ENCODE measurements around the gene CORO2B.
"Not testable (repeated sequence)": the region's sequence is repeated elsewhere in the genome, so short reads cannot be mapped to it uniquely, and the experiment has no call there.

Gene CORO2B

GRCh38 chr15:68676926-68677325, 98.1 kb downstream of the CORO2B start:
- Histone ChIP-seq H3K27ac (ENCODE audit: low read length) (no peak overlapping the region), H3K27me3 (ENCODE audit: low read depth, low read length) (no peaks in the 10 kb centered on the region), H3K4me1 (ENCODE audit: control insufficient read depth in 1 of 2, insufficient read depth in 2 of 2, low read length in 2 of 2) (peaks cover 0 to 7% of the 10 kb centered on the region in 2 donors), H3K36me3 (ENCODE audit: control insufficient read depth in 1 of 2, insufficient read depth in 2 of 2, low read length in 2 of 2) (no peaks in the 10 kb centered on the region), H3K9me3 (ENCODE audit: control insufficient read depth in 1 of 2, low read length in 2 of 2) (no peaks in the 10 kb centered on the region), H3K4me3 (ENCODE audit: low read depth in 1 of 2, low read length in 2 of 2) (no peak overlapping the region)

- peaks cover 0 to 7% of the 10 kb centered on the region in 2 donors for H3K4me1 ChIP-seq (ENCODE audit: control insufficient read depth in 1 of 2, insufficient read depth in 2 of 2, low read length in 2 of 2)
- H3K4me3 ChIP-seq (ENCODE audit: low read depth in 1 of 2, low read length in 2 of 2) = no peak overlapping the region
- no peaks in the 10 kb centered on the region for H3K27me3 ChIP-seq (ENCODE audit: low read depth, low read length)
- no peaks in the 10 kb centered on the region for H3K9me3 ChIP-seq (ENCODE audit: control insufficient read depth in 1 of 2, low read length in 2 of 2)
- H3K36me3 ChIP-seq (ENCODE audit: control insufficient read depth in 1 of 2, insufficient read depth in 2 of 2, low read length in 2 of 2) = no peaks in the 10 kb centered on the region
- no peak overlapping the region for H3K27ac ChIP-seq (ENCODE audit: low read length)
These were observed 99.2 kb downstream of the CORO2B start for GRCh38 chr15:68677996-68678395.

- peaks cover 0 to 7% of the 10 kb centered on the region in 2 donors for H3K4me1 ChIP-seq (ENCODE audit: control insufficient read depth in 1 of 2, insufficient read depth in 2 of 2, low read length in 2 of 2)
- H3K9me3 ChIP-seq (ENCODE audit: control insufficient read depth in 1 of 2, low read length in 2 of 2) = no peaks in the 10 kb centered on the region
- H3K4me3 ChIP-seq (ENCODE audit: low read depth in 1 of 2, low read length in 2 of 2) = no peak overlapping the region
- no peaks in the 10 kb centered on the region for H3K36me3 ChIP-seq (ENCODE audit: control insufficient read depth in 1 of 2, insufficient read depth in 2 of 2, low read length in 2 of 2)
- H3K27me3 ChIP-seq (ENCODE audit: low read depth, low read length) = no peaks in the 10 kb centered on the region
- no peak overlapping the region for H3K27ac ChIP-seq (ENCODE audit: low read length)
These were observed 100.0 kb downstream of the CORO2B start for GRCh38 chr15:68678746-68679145.

GRCh38 chr15:68679161-68679560, 100.4 kb downstream of the CORO2B start:
- Histone ChIP-seq H3K36me3 (ENCODE audit: control insufficient read depth in 1 of 2, insufficient read depth in 2 of 2, low read length in 2 of 2) (no peaks in the 10 kb centered on the region), H3K9me3 (ENCODE audit: control insufficient read depth in 1 of 2, low read length in 2 of 2) (no peaks in the 10 kb centered on the region), H3K27me3 (ENCODE audit: low read depth, low read length) (no peaks in the 10 kb centered on the region), H3K4me1 (ENCODE audit: control insufficient read depth in 1 of 2, insufficient read depth in 2 of 2, low read length in 2 of 2) (peaks cover 0 to 4% of the 10 kb centered on the region in 2 donors), H3K4me3 (ENCODE audit: low read depth in 1 of 2, low read length in 2 of 2) (no peak overlapping the region), H3K27ac (ENCODE audit: low read length) (no peak overlapping the region)

- H3K36me3 ChIP-seq (ENCODE audit: control insufficient read depth in 1 of 2, insufficient read depth in 2 of 2, low read length in 2 of 2) = no peaks in the 10 kb centered on the region
- H3K4me3 ChIP-seq (ENCODE audit: low read depth in 1 of 2, low read length in 2 of 2) = no peak overlapping the region
- H3K9me3 ChIP-seq (ENCODE audit: control insufficient read depth in 1 of 2, low read length in 2 of 2) = no peaks in the 10 kb centered on the region
- no peaks in the 10 kb centered on the region for H3K4me1 ChIP-seq (ENCODE audit: control insufficient read depth in 1 of 2, insufficient read depth in 2 of 2, low read length in 2 of 2)
- H3K27me3 ChIP-seq (ENCODE audit: low read depth, low read length) = no peaks in the 10 kb centered on the region
- no peak overlapping the region for H3K27ac ChIP-seq (ENCODE audit: low read length)
These were observed 101.2 kb downstream of the CORO2B start for GRCh38 chr15:68679961-68680371.

- not testable (repeated sequence) for H3K4me3 ChIP-seq (ENCODE audit: low read depth in 1 of 2, low read length in 2 of 2); H3K27me3 ChIP-seq (ENCODE audit: low read depth, low read length); H3K36me3 ChIP-seq (ENCODE audit: control insufficient read depth in 1 of 2, insufficient read depth in 2 of 2, low read length in 2 of 2); H3K27ac ChIP-seq (ENCODE audit: low read length); H3K9me3 ChIP-seq (ENCODE audit: control insufficient read depth in 1 of 2, low read length in 2 of 2); H3K4me1 ChIP-seq (ENCODE audit: control insufficient read depth in 1 of 2, insufficient read depth in 2 of 2, low read length in 2 of 2)
These were observed 102.0 kb downstream of the CORO2B start for GRCh38 chr15:68680756-68681155.

GRCh38 chr15:68681836-68682235, 103.0 kb downstream of the CORO2B start:
- H3K9me3 ChIP-seq (ENCODE audit: control insufficient read depth in 1 of 2, low read length in 2 of 2) = no peaks in the 10 kb centered on the region
- H3K27ac ChIP-seq (ENCODE audit: low read length) = no peak overlapping the region
- H3K4me3 ChIP-seq (ENCODE audit: low read depth in 1 of 2, low read length in 2 of 2) = no peak overlapping the region
- H3K36me3 ChIP-seq (ENCODE audit: control insufficient read depth in 1 of 2, insufficient read depth in 2 of 2, low read length in 2 of 2) = no peaks in the 10 kb centered on the region
- H3K4me1 ChIP-seq (ENCODE audit: control insufficient read depth in 1 of 2, insufficient read depth in 2 of 2, low read length in 2 of 2) = no peaks in the 10 kb centered on the region
- H3K27me3 ChIP-seq (ENCODE audit: low read depth, low read length) = no peaks in the 10 kb centered on the region

GRCh38 chr15:68682330-68682729, 103.5 kb downstream of the CORO2B start:
- no peaks in the 10 kb centered on the region for H3K27me3 ChIP-seq (ENCODE audit: low read depth, low read length)
- H3K9me3 ChIP-seq (ENCODE audit: control insufficient read depth in 1 of 2, low read length in 2 of 2) = no peaks in the 10 kb centered on the region
- no peaks in the 10 kb centered on the region for H3K4me1 ChIP-seq (ENCODE audit: control insufficient read depth in 1 of 2, insufficient read depth in 2 of 2, low read length in 2 of 2)
- H3K36me3 ChIP-seq (ENCODE audit: control insufficient read depth in 1 of 2, insufficient read depth in 2 of 2, low read length in 2 of 2) = no peaks in the 10 kb centered on the region
- H3K27ac ChIP-seq (ENCODE audit: low read length) = no peak overlapping the region
- H3K4me3 ChIP-seq (ENCODE audit: low read depth in 1 of 2, low read length in 2 of 2) = no peak overlapping the region

- Histone ChIP-seq H3K4me3 (ENCODE audit: low read depth in 1 of 2, low read length in 2 of 2) (no peak overlapping the region), H3K27me3 (ENCODE audit: low read depth, low read length) (no peaks in the 10 kb centered on the region), H3K4me1 (ENCODE audit: control insufficient read depth in 1 of 2, insufficient read depth in 2 of 2, low read length in 2 of 2) (no peaks in the 10 kb centered on the region), H3K36me3 (ENCODE audit: control insufficient read depth in 1 of 2, insufficient read depth in 2 of 2, low read length in 2 of 2) (no peaks in the 10 kb centered on the region), H3K27ac (ENCODE audit: low read length) (no peak overlapping the region), H3K9me3 (ENCODE audit: control insufficient read depth in 1 of 2, low read length in 2 of 2) (no peaks in the 10 kb centered on the region)
These were observed 104.2 kb downstream of the CORO2B start for GRCh38 chr15:68683026-68683425.

- Histone ChIP-seq H3K27me3 (ENCODE audit: low read depth, low read length) (no peaks in the 10 kb centered on the region), H3K36me3 (ENCODE audit: control insufficient read depth in 1 of 2, insufficient read depth in 2 of 2, low read length in 2 of 2) (no peaks in the 10 kb centered on the region), H3K4me3 (ENCODE audit: low read depth in 1 of 2, low read length in 2 of 2) (no peak overlapping the region), H3K4me1 (ENCODE audit: control insufficient read depth in 1 of 2, insufficient read depth in 2 of 2, low read length in 2 of 2) (no peaks in the 10 kb centered on the region), H3K9me3 (ENCODE audit: control insufficient read depth in 1 of 2, low read length in 2 of 2) (no peaks in the 10 kb centered on the region), H3K27ac (ENCODE audit: low read length) (no peak overlapping the region)
These were observed 104.8 kb downstream of the CORO2B start for GRCh38 chr15:68683551-68683950.

- H3K4me3 ChIP-seq (ENCODE audit: low read depth in 1 of 2, low read length in 2 of 2) = no peak overlapping the region
- H3K36me3 ChIP-seq (ENCODE audit: control insufficient read depth in 1 of 2, insufficient read depth in 2 of 2, low read length in 2 of 2) = no peaks in the 10 kb centered on the region
- no peaks in the 10 kb centered on the region for H3K4me1 ChIP-seq (ENCODE audit: control insufficient read depth in 1 of 2, insufficient read depth in 2 of 2, low read length in 2 of 2)
- no peaks in the 10 kb centered on the region for H3K27me3 ChIP-seq (ENCODE audit: low read depth, low read length)
- H3K9me3 ChIP-seq (ENCODE audit: control insufficient read depth in 1 of 2, low read length in 2 of 2) = no peaks in the 10 kb centered on the region
- no peak overlapping the region for H3K27ac ChIP-seq (ENCODE audit: low read length)
These were observed 105.7 kb downstream of the CORO2B start for GRCh38 chr15:68684476-68684875.

GRCh38 chr15:68687136-68687735, 108.4 kb downstream of the CORO2B start:
- Histone ChIP-seq H3K4me3 (ENCODE audit: low read depth in 1 of 2, low read length in 2 of 2) (no peak overlapping the region), H3K9me3 (ENCODE audit: control insufficient read depth in 1 of 2, low read length in 2 of 2) (no peaks in the 10 kb centered on the region), H3K27me3 (ENCODE audit: low read depth, low read length) (no peaks in the 10 kb centered on the region), H3K36me3 (ENCODE audit: control insufficient read depth in 1 of 2, insufficient read depth in 2 of 2, low read length in 2 of 2) (no peaks in the 10 kb centered on the region), H3K4me1 (ENCODE audit: control insufficient read depth in 1 of 2, insufficient read depth in 2 of 2, low read length in 2 of 2) (peaks cover 0 to 3% of the 10 kb centered on the region in 2 donors), H3K27ac (ENCODE audit: low read length) (no peak overlapping the region)
